Neuronal stem cell (in vitro differentiated cells): Measurements from ENCODE around the gene GCN1.
A peak's percentile ranks its signal among the peaks of the same experiment; 100 is the strongest.

ENCODE experiments used
- DNase-seq: peaks from one replicate; pipeline ENCODE4 v3.0.0-alpha.2; 2013; ENCODE audit warnings: low spot score
- H2AFZ ChIP-seq: one replicate; pipeline ENCODE4 v1.6.1; 2013; ENCODE audit warnings: mild to moderate bottlenecking, low read length, inconsistent platforms
- H2AK5ac ChIP-seq: 2 replicates; pipeline ENCODE4 v1.6.1; 2013; ENCODE audit warnings: low read depth, mild to moderate bottlenecking, inconsistent platforms, low read length, moderate library complexity, mixed read lengths
- H2BK120ac ChIP-seq: 2 replicates; pipeline ENCODE4 v1.6.1; 2013; ENCODE audit warnings: low read depth, mild to moderate bottlenecking, inconsistent platforms, low read length, moderate library complexity, mixed read lengths
- H2BK12ac ChIP-seq: one replicate; pipeline ENCODE4 v1.6.1; 2013; ENCODE audit warnings: low read length, inconsistent platforms
- H2BK15ac ChIP-seq: 2 replicates; pipeline ENCODE4 v1.6.1; 2013; ENCODE audit warnings: mild to moderate bottlenecking, low read length, inconsistent platforms, mixed read lengths
- H2BK5ac ChIP-seq: one replicate; pipeline ENCODE4 v1.6.1; 2013; ENCODE audit warnings: inconsistent platforms, mild to moderate bottlenecking, low read length, moderate library complexity
- H3K14ac ChIP-seq: one replicate; pipeline ENCODE4 v1.6.1; 2013; ENCODE audit warnings: low read length, inconsistent platforms
- H3K18ac ChIP-seq: 2 replicates; pipeline ENCODE4 v1.6.1; 2013; ENCODE audit warnings: low read length, inconsistent platforms
- H3K23ac ChIP-seq: 2 replicates; pipeline ENCODE4 v1.6.1; 2013; ENCODE audit warnings: low read depth, mild to moderate bottlenecking, mixed read lengths, low read length, inconsistent platforms; ENCODE audit not compliant: poor library complexity
- H3K27ac ChIP-seq: replicated peaks from 3 replicates; pipeline ENCODE4 v1.5.1; 2013; ENCODE audit warnings: low read length, inconsistent platforms
- H3K27me3 ChIP-seq, 3 experiments: 2 replicates each; pipeline ENCODE4 v1.6.1; 2013; ENCODE audit warnings: low read length in 3 of 3, mild to moderate bottlenecking in 2 of 3, inconsistent platforms in 1 of 3, low read depth in 1 of 3, mixed read lengths in 1 of 3, moderate library complexity in 1 of 3; ENCODE audit not compliant: control insufficient read depth in 3 of 3, insufficient read depth in 3 of 3
- H3K36me3 ChIP-seq, 2 donors: replicated peaks in 1 of 2; 2 replicates each; pipeline ENCODE4 v1.6.1; 2013; ENCODE audit warnings: low read length in 2 of 2; ENCODE audit not compliant: control insufficient read depth in 2 of 2, insufficient read depth in 2 of 2
- H3K4ac ChIP-seq: 2 replicates; pipeline ENCODE4 v1.6.1; 2013; ENCODE audit warnings: inconsistent platforms, mild to moderate bottlenecking, low read length, moderate library complexity
- H3K4me1 ChIP-seq, 2 donors: 1 replicate in 1 of 2; 2 replicates in 1 of 2; pipeline ENCODE4 v1.6.1; 2013; ENCODE audit warnings: low read length in 2 of 2, low read depth in 1 of 2; ENCODE audit not compliant: control insufficient read depth in 2 of 2, insufficient read depth in 1 of 2
- H3K4me2 ChIP-seq: one replicate; pipeline ENCODE4 v1.6.1; 2013; ENCODE audit warnings: mild to moderate bottlenecking, low read length, inconsistent platforms; ENCODE audit not compliant: insufficient read depth, poor library complexity, severe bottlenecking
- H3K4me3 ChIP-seq, 2 donors: 2 replicates each; pipeline ENCODE4 v1.5.1; 2013; ENCODE audit warnings: low read length in 2 of 2, mild to moderate bottlenecking in 2 of 2, inconsistent platforms in 1 of 2, moderate library complexity in 1 of 2
- H3K79me1 ChIP-seq: one replicate; pipeline ENCODE4 v1.6.1; 2013; ENCODE audit warnings: low read depth, mild to moderate bottlenecking, inconsistent platforms, low read length, moderate library complexity
- H3K9ac ChIP-seq: one replicate; pipeline ENCODE4 v1.6.1; 2013; ENCODE audit warnings: mild to moderate bottlenecking, low read depth, low read length, inconsistent platforms; ENCODE audit not compliant: poor library complexity
- H3K9me3 ChIP-seq, 2 donors: replicated peaks in 1 of 2; 2 replicates each; pipeline versions ENCODE3 to v1.6.1; 2013; ENCODE audit warnings: low read length in 2 of 2, mild to moderate bottlenecking in 2 of 2, inconsistent platforms in 1 of 2, low read depth in 1 of 2, mixed read lengths in 1 of 2, moderate library complexity in 1 of 2; ENCODE audit not compliant: control insufficient read depth in 2 of 2, insufficient read depth in 1 of 2
- H4K8ac ChIP-seq: one replicate; pipeline ENCODE4 v1.6.1; 2013; ENCODE audit warnings: low read depth, mild to moderate bottlenecking, inconsistent platforms, low read length, moderate library complexity
- H4K91ac ChIP-seq: one replicate; pipeline ENCODE4 v1.6.1; 2013; ENCODE audit warnings: low read length, low read depth, mild to moderate bottlenecking, inconsistent platforms; ENCODE audit not compliant: poor library complexity
- WGBS, 2 donors: extraction: QIAGEN DNeasy Blood & Tissue Kit; methylation state at CpG; one replicate each; pipeline ENCODE4 v1.1.7; 2013; ENCODE audit warnings: missing lambda C conversion rate in 2 of 2, mixed read lengths in 1 of 2; ENCODE audit not compliant: insufficient read length in 2 of 2, insufficient replicate concordance in 1 of 2; ENCODE audit errors: extremely low coverage in 2 of 2; 5-methylcytosine and 5-hydroxymethylcytosine counted together

GCN1 gene

DNA sequence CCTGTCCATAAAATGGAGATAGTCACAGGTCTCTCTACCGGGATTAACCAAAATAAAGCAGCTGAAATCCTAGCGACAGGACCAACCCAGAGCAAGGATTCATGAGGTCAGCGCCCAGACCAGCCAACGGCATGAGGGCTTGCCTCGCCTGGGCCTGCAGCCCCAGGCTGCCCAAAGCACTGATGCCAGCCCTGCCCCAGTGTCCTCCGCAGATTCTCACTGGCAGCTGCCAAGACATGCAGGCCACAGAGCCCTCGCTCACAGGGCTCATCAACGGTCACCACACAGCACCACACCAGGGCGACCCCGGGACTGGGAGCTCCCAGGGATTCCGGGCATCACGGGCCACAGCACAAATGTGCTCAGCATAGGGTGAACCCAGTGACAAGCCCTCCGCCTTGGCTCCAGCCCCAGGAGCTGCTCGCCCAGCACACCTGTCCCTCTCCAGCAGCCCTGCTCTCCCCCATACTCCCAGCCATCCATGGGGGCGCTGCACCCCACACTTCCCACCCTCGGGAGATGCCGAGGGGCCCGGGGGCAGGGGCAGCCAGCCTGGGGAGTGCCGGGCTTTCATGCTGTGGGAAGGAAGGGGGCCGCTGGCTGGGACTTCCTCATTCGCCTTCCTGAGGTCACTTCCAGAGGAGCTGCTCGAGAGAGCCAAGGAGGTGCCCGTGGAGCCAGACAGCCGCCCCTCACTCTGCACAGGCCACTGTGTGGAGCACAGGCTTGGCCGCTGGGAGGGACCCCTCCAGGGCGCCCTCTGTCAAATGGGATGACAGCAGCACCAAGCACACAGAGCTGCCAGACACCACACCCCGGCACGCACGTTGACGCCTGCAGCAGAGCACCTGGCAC, 92.1 kb downstream of the GCN1 start:
- Histone ChIP-seq H3K9me3 (peaks cover 0 to 3% of the 10 kb centered on the region in 2 donors), H3K36me3 (peaks cover 19 to 76% of the 10 kb centered on the region in 2 donors), H3K4me1 (peaks cover 0 to 3% of the 10 kb centered on the region in 2 donors), H2AK5ac (peak overlapping the region; percentile 38), H3K4me3 (no peak overlapping the region), H3K9ac (no peak overlapping the region), H3K18ac (no peak overlapping the region), H3K23ac (peak overlapping the region; percentile 36), H4K91ac (no peak overlapping the region), H2BK120ac (no peak overlapping the region), H3K4ac (no peak overlapping the region), H4K8ac (no peak overlapping the region), H2BK5ac (no peak overlapping the region), H2BK12ac (no peak overlapping the region), H3K27me3 (no peaks in the 10 kb centered on the region), H3K14ac (peak overlapping the region; percentile 14), H3K79me1 (peaks cover 17% of the 10 kb centered on the region), H2AFZ (no peak overlapping the region), H3K4me2 (no peak overlapping the region), H2BK15ac (no peak overlapping the region), H3K27ac (no peak overlapping the region)
- no peak for DNase-seq
- no CpG with 5 or more reads among the region's 30 CpGs for WGBS, 2 donors

DNA sequence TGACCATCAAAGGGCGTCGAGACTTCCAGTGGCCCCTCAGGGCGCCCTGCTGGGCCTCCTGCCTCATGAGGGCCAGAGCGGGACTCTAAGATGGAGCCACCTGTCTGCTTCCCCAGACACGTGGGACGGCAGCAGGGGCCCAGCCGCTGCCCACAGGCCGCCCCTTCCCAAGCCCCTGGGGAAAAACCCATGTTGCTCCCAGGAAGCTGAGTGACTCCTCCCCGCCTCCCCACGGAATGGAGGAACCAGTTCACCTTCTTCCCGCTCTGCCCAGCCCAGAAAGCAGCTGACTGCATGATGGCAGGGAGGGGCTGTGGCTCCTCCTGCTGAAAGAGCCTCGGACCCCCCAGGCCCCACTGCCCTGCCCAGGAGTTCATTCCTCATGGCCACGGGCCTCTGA, 92.9 kb downstream of the GCN1 start:
- no CpG with 5 or more reads among the region's 13 CpGs for WGBS, 2 donors
- H3K27ac ChIP-seq: no peak overlapping the region

DNA sequence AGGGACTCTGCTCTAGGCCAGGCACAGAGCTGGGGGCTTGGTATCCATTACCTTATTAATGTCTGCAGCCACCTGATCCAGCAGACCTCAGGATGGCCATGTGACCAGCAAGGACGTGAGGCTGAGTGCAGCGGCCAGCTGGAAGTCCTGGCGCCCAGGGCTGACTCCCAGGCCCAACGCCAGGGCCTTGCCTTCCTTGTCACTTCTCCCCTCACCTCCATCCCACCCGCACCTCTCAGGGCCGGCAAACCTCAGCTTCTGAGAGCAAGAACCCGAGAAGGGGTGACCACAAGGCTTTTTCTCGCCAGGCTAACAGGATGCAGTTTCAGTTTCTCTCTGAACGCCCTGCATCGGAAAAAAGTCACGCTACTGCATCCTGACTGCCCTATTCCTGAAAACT, 93.3 kb downstream of the GCN1 start:
- no peak overlapping the region for H3K9ac ChIP-seq
- H2BK15ac ChIP-seq: no peak overlapping the region
- no peak overlapping the region for H2AK5ac ChIP-seq
- H2BK12ac ChIP-seq: no peak overlapping the region
- H3K4me2 ChIP-seq: no peak overlapping the region
- no peak overlapping the region for H3K18ac ChIP-seq
- H4K8ac ChIP-seq: no peak overlapping the region
- peaks cover 0 to 3% of the 10 kb centered on the region in 2 donors for H3K9me3 ChIP-seq
- H3K4me3 ChIP-seq: no peak overlapping the region
- no peak overlapping the region for H3K14ac ChIP-seq
- no peaks in the 10 kb centered on the region for H3K27me3 ChIP-seq
- H2AFZ ChIP-seq: no peak overlapping the region
- H3K36me3 ChIP-seq: peaks cover 23 to 84% of the 10 kb centered on the region in 2 donors
- H4K91ac ChIP-seq: no peak overlapping the region
- H2BK120ac ChIP-seq: no peak overlapping the region
- H3K4me1 ChIP-seq: peaks cover 5 to 7% of the 10 kb centered on the region in 2 donors
- H3K4ac ChIP-seq: no peak overlapping the region
- WGBS, 2 donors: no CpG with 5 or more reads among the region's 11 CpGs
- H3K23ac ChIP-seq: no peak overlapping the region
- no peak overlapping the region for H2BK5ac ChIP-seq
- peaks cover 17% of the 10 kb centered on the region for H3K79me1 ChIP-seq
- peak overlapping the region; percentile 31 for H3K27ac ChIP-seq
- no peak for DNase-seq

More for the DNA sequence above, 92.9 kb downstream of the GCN1 start:
- H3K4me1 ChIP-seq: peaks cover under 1 to 4% of the 10 kb centered on the region in 2 donors
- no peak overlapping the region for H2AK5ac ChIP-seq
- H3K4ac ChIP-seq: no peak overlapping the region
- H3K9me3 ChIP-seq: peaks cover 0 to 3% of the 10 kb centered on the region in 2 donors
- no peak overlapping the region for H3K4me3 ChIP-seq
- no peak overlapping the region for H2BK15ac ChIP-seq
- H2BK12ac ChIP-seq: no peak overlapping the region
- no peaks in the 10 kb centered on the region for H3K27me3 ChIP-seq
- H3K4me2 ChIP-seq: no peak overlapping the region
- no peak overlapping the region for H3K14ac ChIP-seq
- peak overlapping the region; percentile 8 for H3K23ac ChIP-seq
- no peak overlapping the region for H4K91ac ChIP-seq
- H3K9ac ChIP-seq: peak overlapping the region; percentile 38
- no peak overlapping the region for H4K8ac ChIP-seq
- H3K79me1 ChIP-seq: peaks cover 17% of the 10 kb centered on the region
- no peak overlapping the region for H2BK120ac ChIP-seq
- no peak overlapping the region for H2BK5ac ChIP-seq
- H3K36me3 ChIP-seq: peaks cover 20 to 81% of the 10 kb centered on the region in 2 donors
- no peak overlapping the region for H2AFZ ChIP-seq
- no peak for DNase-seq
- no peak overlapping the region for H3K18ac ChIP-seq

- Histone ChIP-seq H3K27ac (no peak overlapping the region), H2BK120ac (no peak overlapping the region), H4K8ac (no peak overlapping the region), H2AFZ (no peak overlapping the region), H3K9me3 (peaks cover 0 to 3% of the 10 kb centered on the region in 2 donors), H3K4me1 (peaks cover 11% of the 10 kb centered on the region in 2 donors), H3K23ac (no peak overlapping the region), H3K9ac (no peak overlapping the region), H2BK15ac (no peak overlapping the region), H3K18ac (no peak overlapping the region), H4K91ac (no peak overlapping the region), H3K14ac (no peak overlapping the region), H3K4me2 (no peak overlapping the region), H3K79me1 (peaks cover 17% of the 10 kb centered on the region), H3K36me3 (peaks cover 23 to 83% of the 10 kb centered on the region in 2 donors), H3K4me3 (no peak overlapping the region), H2BK5ac (no peak overlapping the region), H3K27me3 (no peaks in the 10 kb centered on the region), H3K4ac (no peak overlapping the region), H2AK5ac (peak overlapping the region; percentile 27), H2BK12ac (no peak overlapping the region)
- WGBS, 2 donors: no CpG with 5 or more reads among the region's 21 CpGs
- no peak for DNase-seq
Observed at GRCh38 chr12:120100630-120101029, 93.9 kb downstream of the GCN1 start.
